Posterior cingulate gyrus (tissue), 11 donors: ENCODE measurements around the gene SORL1.

Source experiments
- DNase-seq, 10 donors: peaks; one replicate each; pipeline versions ENCODE4 v3.0.0 to v3.0.0-alpha.2; 2020 to 2021; ENCODE audit warnings: mixed read lengths in 3 of 10
- intact Hi-C: fragments of 100-400 bp; cut with DNase I; formaldehyde crosslinking; loops from one replicate; pipeline ENCODE4 v1.15.1; 2023

The SORL1 gene

DNA sequence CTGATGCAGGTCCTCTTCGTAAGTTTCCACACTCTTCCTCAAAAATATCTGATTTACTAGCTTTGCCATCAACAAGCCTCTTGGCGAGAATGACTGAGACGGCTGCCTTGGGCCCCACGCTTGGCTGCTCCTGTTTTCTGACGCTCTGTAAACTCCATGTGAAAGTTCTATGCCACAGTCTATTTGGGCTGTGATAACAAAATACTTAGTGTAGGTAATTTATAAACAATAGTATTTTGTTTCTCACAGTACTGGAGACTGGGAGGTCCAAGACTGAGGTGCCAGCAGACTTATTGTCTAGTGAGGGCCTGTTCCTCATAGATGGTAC is 123.8 kb downstream of the SORL1 start:
- DNase-seq, result no peak
- intact Hi-C loops, result no loop called here

DNA sequence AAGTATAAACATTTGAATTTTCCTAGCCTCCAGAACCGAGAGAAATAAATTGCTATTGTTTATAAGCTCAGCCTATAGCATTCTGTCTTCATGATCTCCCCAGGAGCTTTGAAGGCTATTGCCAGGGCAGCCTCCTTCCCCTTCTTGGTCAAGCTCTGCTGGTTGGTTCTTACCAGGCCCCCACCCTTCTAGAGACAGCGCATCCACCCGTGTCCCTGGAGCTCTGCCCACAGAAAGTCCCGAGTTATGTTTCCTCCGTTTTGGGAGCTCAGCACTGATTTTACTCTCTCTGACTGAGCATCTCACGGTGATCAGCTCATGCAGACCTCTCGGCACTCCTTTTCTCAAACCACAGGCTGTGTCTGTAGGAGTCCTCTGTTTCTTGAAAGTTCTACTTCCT is 124.4 kb downstream of the SORL1 start:
- intact Hi-C loops, result no loop called here
- peak in 4 of 10 donors; percentile 44 to 84 (median 52) for DNase-seq

DNA sequence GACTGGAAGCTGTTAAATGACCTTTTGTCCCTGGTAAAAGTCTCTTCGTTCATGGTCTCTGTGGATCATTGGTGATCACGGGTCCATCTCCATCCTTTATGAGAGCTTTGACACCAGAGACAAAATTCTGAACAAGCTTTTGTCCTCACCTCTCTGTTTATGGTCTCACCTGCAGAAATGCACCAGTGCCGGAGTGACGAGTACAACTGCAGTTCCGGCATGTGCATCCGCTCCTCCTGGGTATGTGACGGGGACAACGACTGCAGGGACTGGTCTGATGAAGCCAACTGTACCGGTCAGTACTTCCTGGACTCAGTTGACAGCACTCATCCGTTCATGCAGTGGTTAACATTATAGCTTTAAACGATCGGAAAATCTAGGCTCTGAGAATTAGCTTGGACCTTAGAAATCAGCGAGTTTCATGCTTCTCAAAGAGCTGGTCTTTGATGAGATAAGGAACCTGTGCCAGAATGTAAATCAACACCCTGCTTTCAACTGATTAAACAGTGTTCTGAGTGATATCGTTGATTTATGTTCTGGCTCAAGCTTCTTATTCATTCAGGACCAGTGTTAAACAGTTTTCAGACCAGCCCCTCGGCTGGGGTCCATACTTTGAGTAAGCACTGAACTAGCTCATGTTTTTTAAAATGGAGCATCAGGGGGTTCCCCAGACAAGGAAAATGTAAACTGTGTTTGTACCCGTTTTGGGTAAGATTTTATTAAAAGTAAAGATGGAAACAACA is 125.2 kb downstream of the SORL1 start:
- intact Hi-C loops, result no loop called here
- DNase-seq, result no peak

- no peak for DNase-seq
- intact Hi-C loops, result no loop called here
Measured at GRCh38 chr11:121578251-121578976, 126.3 kb downstream of the SORL1 start.

GRCh38 chr11:121580154-121580553 is 128.0 kb downstream of the SORL1 start:
- intact Hi-C loops, result no loop called here
- no peak for DNase-seq

- DNase-seq, result no peak
- intact Hi-C loops, result no loop called here
Measured at GRCh38 chr11:121581607-121582006, 129.5 kb downstream of the SORL1 start.

- intact Hi-C loops, result no loop called here
- no peak for DNase-seq
Measured at GRCh38 chr11:121582296-121582695, 130.2 kb downstream of the SORL1 start.

DNA sequence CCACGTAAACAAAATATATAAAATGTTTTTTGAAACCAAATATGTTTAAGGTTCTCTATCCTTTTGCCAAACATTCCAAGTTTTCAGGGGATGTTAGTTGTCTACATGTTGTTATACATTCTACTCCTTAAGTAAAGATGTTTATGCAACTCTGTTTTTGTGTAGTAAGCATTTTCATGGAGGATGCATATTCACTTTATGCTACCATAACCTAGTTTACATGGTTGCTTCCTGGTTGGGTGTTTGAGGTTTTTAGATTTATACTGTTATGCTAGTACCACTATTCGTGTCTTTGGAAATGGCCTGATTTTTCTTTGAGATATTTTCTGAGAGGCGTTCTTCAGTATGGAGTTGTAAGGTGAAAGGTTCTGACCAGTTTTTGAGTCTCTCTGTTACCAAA is 131.7 kb downstream of the SORL1 start:
- DNase-seq, result no peak
- intact Hi-C loops, result no loop called here

DNA sequence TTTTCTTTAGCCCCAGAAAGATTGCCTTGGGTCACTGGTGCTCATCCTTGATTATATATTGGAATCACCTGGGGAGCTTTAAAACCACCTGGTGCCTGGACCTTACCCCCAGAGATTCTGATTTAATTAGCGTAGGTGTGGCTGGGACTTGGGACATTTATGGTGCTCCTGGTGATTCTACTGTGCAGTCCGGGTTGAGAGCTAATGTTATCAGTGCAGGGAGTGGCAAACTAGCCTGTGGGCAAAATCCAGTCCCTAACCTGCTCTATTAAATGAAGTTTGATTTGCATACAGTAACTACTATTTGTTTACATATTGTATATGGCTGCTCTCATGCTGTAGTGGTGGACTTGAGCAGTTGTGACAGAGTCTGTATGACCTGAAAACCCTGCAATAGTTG is 134.6 kb downstream of the SORL1 start:
- DNase-seq, result no peak
- intact Hi-C loops, result no loop called here

DNA sequence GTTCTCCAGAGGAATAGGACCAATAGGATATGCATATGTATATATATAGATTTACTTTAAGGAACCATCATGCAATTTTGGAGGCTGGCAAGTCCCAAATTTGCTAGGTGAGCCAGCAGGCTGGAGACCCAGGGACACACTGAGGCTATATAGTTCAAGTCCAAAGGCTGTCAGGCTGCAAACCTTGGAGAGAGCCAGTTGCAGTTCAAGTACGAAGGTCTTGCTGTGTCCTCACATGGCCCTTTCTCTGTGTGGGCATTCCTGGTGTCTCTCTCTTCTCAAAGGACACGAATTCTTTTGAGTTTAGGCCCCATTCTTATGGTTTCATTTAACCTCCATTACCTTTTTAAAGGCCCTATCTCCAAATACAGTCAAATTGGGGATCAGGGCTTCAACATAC is 135.1 kb downstream of the SORL1 start:
- no peak for DNase-seq
- intact Hi-C loops, result no loop called here

GRCh38 chr11:121588747-121589146 is 136.6 kb downstream of the SORL1 start:
- no peak for DNase-seq
- intact Hi-C loops, result no loop called here

DNA sequence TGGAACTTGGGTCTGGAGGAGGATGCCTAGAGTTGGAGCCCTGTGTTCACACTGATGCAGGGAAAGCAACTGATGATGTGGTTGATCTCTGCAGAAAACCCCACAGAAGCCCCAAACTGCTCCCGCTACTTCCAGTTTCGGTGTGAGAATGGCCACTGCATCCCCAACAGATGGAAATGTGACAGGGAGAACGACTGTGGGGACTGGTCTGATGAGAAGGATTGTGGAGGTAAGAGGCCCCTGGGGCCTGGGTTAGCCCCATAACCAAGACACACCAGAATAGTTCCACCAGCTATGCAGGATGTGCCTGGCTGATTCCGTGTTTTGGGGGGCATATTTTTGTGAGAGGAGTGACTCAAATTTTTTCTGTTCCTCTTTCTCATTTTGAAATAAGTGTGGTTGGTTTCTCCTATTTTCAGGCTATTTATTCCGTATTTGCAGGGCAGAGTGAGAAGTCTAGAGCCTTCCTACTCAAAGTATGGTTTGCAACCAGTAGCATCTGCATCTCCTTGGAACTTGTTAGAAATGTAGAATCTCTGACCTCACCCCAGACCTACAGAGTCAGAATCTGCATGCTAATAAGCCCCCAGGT is 137.9 kb downstream of the SORL1 start:
- intact Hi-C loops, result loop anchor here (5.0 to 10.0 kb wide), 2 partner anchors 135 to 343 kb away; partner anchors contain the start of genes SORL1 and SORL1-AS1
- peak in 1 of 10 donors; percentile 85 for DNase-seq

- no peak for DNase-seq
- intact Hi-C loops, result loop anchor here (1.0 to 10.0 kb wide), 3 partner anchors 136 to 344 kb away; partner anchors contain the start of genes SORL1 and SORL1-AS1
Measured at GRCh38 chr11:121590772-121591404, 138.8 kb downstream of the SORL1 start.

DNA sequence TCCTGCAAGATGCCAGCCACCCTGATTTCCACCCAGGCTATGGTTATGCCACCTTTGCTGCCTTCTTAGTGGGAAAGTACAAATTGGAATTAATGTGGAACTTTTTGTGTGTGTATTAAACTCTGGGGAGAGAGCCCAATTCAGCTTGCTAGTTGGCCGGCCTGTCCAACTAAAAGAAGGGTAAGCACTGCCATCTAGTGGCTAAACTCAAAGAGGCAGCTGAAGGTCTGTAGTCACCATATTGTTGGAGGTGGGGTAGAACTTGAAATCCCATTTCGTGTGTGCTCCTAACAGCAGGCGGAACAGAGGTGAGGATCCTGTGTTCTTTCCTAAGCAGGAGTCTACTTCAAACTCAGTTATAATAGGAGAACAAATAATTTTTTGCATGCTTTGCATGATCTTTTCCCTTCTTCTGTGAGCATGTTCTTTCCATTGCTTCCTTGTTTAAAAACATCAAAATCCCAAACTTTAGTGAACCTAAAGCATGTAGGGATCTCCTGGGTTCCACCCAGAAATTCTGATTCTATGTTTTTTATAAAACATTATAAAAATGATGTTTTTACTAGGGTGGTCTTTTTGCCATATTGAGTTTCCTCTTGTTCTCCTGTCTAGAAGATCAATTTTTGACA is 139.4 kb downstream of the SORL1 start:
- DNase-seq, result peak in 6 of 10 donors; percentile 50 to 92 (median 68)
- intact Hi-C loops, result loop anchor here (1.0 to 10.0 kb wide), 3 partner anchors 137 to 344 kb away; partner anchors contain the start of genes SORL1 and SORL1-AS1

- DNase-seq, result no peak
- intact Hi-C loops, result loop anchor here (5.0 to 10.0 kb wide), 2 partner anchors 138 to 345 kb away; partner anchors contain the start of genes SORL1 and SORL1-AS1
Measured at GRCh38 chr11:121592708-121593107, 140.6 kb downstream of the SORL1 start.

- peak in 1 of 10 donors; percentile 39 for DNase-seq
- intact Hi-C loops, result loop anchor here (10.0 kb wide), 1 partner anchor 141 kb away; the partner anchor contains the start of genes SORL1 and SORL1-AS1
Measured at GRCh38 chr11:121595717-121596161, 143.6 kb downstream of the SORL1 start.

DNA sequence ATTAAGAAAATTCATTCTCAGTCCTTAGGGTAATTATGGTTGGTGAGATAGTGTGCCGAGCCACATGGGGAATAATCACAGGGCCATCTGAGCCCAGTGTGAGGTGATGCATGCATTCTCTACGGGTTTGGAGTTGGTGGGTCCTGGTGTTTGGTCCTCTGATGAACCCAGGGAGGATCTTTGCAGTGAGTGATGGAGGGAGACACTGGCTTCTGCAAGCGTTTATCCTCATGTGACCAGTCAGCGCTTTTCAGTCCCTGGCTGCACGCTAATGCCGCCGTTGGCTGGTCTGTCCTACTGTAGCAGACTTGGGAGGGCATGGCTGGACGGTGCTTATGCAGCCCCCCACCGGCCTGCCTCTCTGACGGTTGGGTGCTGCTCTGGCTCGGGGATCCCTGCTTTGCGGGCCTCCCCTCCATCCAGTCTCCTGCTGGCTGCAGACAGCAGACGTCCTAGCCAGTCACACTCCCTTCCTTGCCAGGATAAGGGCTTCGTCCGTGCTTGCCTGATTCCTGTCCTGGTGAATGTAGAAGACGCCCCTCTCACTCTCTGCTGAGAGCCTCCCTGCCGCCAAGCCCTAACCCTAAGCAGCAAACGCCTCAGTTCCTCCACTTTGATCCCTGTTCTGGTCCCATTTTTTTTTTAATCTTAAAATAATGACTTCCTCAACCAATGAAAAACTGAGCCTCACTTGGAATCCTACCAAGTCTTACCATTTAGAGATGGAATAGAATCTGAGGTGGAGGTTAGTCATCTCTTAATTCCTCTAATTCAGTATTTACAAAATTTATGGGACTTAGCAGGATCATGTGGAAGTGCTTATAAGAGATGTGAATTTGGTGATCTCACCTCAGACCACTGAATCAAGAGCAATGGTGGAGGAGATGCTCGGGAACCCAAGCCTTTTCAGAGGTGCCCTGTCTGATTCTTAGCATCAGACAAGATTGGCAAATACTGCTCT is 144.4 kb downstream of the SORL1 start:
- intact Hi-C loops, result loop anchor here (10.0 kb wide), 1 partner anchor 142 kb away; the partner anchor contains the start of genes SORL1 and SORL1-AS1
- DNase-seq, result no peak

GRCh38 chr11:121603316-121603715 is 151.2 kb downstream of the SORL1 start:
- DNase-seq, result no peak

DNA sequence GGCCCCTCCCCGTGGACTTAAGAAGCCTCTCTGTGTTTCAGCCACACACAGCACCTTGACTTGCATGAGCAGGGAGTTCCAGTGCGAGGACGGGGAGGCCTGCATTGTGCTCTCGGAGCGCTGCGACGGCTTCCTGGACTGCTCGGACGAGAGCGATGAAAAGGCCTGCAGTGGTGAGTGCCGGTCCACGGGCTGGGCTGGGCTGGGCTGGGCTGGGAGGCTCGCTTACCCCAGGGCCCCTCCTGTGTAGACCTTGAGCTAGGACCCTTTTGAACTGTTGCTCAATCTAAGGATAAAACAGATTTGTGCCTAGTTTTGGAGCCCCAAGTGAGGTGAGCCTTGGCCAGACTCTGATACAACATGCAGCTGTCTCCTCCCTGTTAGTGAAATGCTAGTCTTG is 152.0 kb downstream of the SORL1 start:
- intact Hi-C loops, result no loop called here
- DNase-seq, result no peak

More at GRCh38 chr11:121603316-121603715, 151.2 kb downstream of the SORL1 start:
- intact Hi-C loops, result no loop called here
